HepG2 (cell line): ENCODE results near the gene PRSS22. TPM values are rescaled to one million over a fixed set of nuclear protein-coding genes. Genes with fewer than 3 reads are reported as not detected.

Experiments used
- HDAC1 ChIP-seq: sonication (generic); formaldehyde crosslinking; IDR thresholded peaks from 2 replicates; pipeline ENCODE4 v1.5.1; 2020; ENCODE audit warnings: mild to moderate bottlenecking, missing genetic modification reagents
- RARG ChIP-seq: sonication (generic); formaldehyde crosslinking; IDR thresholded peaks from 2 replicates; pipeline ENCODE4 v1.4.0; 2020; ENCODE audit warnings: low read depth, mild to moderate bottlenecking, missing genetic modification reagents
- TARDBP ChIP-seq: sonication (generic); formaldehyde crosslinking; IDR thresholded peaks from 2 replicates; pipeline ENCODE4 v1.8.0; 2022; ENCODE audit warnings: mild to moderate bottlenecking, missing genetic modification reagents
- YY1 ChIP-seq: IDR thresholded peaks from 2 replicates; pipeline ENCODE4 v1.6.1; 2011; ENCODE audit warnings: low read length, low read depth, moderate library complexity, mild to moderate bottlenecking; ENCODE audit not compliant: insufficient read depth, insufficient replicate concordance
- ZKSCAN8 ChIP-seq: IDR thresholded peaks from 2 replicates; pipeline ENCODE4 v1.6.1; 2016; ENCODE audit warnings: borderline replicate concordance, missing genetic modification reagents, missing compliant biosample characterization
- ZNF274 ChIP-seq: sonication (generic); formaldehyde crosslinking; IDR thresholded peaks from 2 replicates; pipeline ENCODE4 v1.5.1; 2020; ENCODE audit warnings: mild to moderate bottlenecking, missing genetic modification reagents
- ZNF543 ChIP-seq: sonication (generic); formaldehyde crosslinking; IDR thresholded peaks from 2 replicates; pipeline ENCODE4 v1.4.0; 2020; ENCODE audit warnings: mild to moderate bottlenecking, missing genetic modification reagents
- ZNF713 ChIP-seq: sonication (generic); formaldehyde crosslinking; IDR thresholded peaks from 2 replicates; pipeline ENCODE4 v1.4.0; 2020; ENCODE audit warnings: mild to moderate bottlenecking, missing genetic modification reagents
- ZNF790 ChIP-seq: sonication (generic); formaldehyde crosslinking; IDR thresholded peaks from 2 replicates; pipeline ENCODE4 v1.8.0; 2022; ENCODE audit warnings: missing genetic modification reagents, mild to moderate bottlenecking, borderline replicate concordance
- polyA plus RNA-seq, 8 experiments: library from polyadenylated mRNA; depleted of rRNA in 3 of 8; stranded (reverse) in 7 of 8; unstranded in 1 of 8; fragments of >200 nt; fragmentation: Illumina TruSeq in 4 of 8; extraction: Trizol in 4 of 8; gene quantifications; 2 replicates each; pipeline versions ENCODE4 v1.2.1 to v1.2.3, GENCODE V29; 2011 to 2016; ENCODE audit warnings: low read depth in 4 of 8, missing spikeins in 1 of 8, mixed read lengths in 1 of 8; ENCODE audit not compliant: insufficient read depth in 1 of 8
- total RNA-seq, 5 experiments: library from RNA; depleted of rRNA; stranded (reverse); fragments of >200 nt; fragmentation: Illumina TruSeq; extraction: Trizol; gene quantifications; 2 replicates each; pipeline ENCODE4 v1.2.3, GENCODE V29; 2016; ENCODE audit warnings: low read depth in 1 of 5
- TF ChIP-seq, protein P1 (sequence below): IDR thresholded peaks from 2 replicates; pipeline ENCODE4 v1.6.1; 2016; ENCODE audit warnings: mild to moderate bottlenecking, missing biosample characterization, missing genetic modification reagents
- TF ChIP-seq, protein P2 (sequence below), 2 experiments: fragments of 450-650 bp in 1 of 2; sonication (generic) in 1 of 2; formaldehyde crosslinking in 1 of 2; IDR thresholded peaks; 2 replicates each; pipeline versions ENCODE4 v1.6.1 to v1.8.0; 2016 to 2022; ENCODE audit warnings: antibody characterized with exemption in 1 of 2, mild to moderate bottlenecking in 1 of 2, missing genetic modification reagents in 1 of 2
- TF ChIP-seq, protein P3 (sequence below): IDR thresholded peaks from 2 replicates; pipeline ENCODE4 v1.6.1; 2016; ENCODE audit warnings: mild to moderate bottlenecking

PRSS22 gene
- total and polyA plus RNA-seq, 2 of the 13 experiments (the other 11 are each of a cell fraction or from before 2014, with no cell fraction given): 0.24 to 0.32 TPM

DNA sequence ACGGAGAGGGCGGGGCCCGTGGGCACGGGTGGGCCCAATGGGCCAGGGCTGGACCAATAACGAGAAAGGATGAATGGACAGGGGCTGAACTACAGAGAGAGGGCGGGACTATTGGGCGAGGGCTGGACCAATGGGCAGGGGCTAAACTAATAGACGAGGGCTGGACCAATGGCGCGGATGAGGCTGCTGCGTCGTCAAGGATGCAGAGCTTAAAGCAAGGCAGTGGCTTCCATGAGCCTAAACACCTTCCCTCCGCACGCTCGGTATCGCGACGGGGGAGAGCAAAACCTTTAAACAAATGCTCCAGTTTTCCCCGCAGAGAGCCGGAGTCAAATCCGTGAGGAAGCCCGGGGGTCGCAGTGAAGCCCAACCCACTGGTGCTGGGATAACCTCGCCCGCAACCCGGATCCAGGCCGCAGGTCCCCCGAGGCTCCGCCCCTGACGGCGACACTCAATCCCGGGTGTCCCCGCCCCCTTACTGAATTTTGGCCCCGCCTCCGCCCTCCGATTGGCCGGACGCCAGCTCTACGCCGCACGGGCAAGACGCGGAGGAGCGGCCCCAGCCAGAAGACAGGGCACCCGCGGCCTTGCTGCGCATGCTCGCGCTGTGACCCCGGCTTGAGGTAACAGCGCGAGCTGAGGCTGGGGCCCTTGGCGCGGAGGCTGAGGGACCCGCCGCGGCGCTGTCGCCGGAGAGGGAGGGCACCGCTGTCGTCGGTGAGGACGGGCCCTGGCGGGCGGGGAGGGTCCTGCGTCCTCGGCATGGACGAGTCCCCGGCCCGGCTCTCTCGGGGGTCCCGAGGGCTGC is 24.9 kb upstream of the PRSS22 start, which contains the start of gene FLYWCH2 (continued):
- peak; percentile 12 for TF ChIP-seq YY1
- peak; percentile 66; the same call in 1 of the 2 replicates for TF ChIP-seq ZNF790 (CRISPR knock-in tag)
- TF ChIP-seq, protein P1, sequence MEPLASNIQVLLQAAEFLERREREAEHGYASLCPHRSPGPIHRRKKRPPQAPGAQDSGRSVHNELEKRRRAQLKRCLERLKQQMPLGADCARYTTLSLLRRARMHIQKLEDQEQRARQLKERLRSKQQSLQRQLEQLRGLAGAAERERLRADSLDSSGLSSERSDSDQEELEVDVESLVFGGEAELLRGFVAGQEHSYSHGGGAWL (CRISPR knock-in tag): peak; percentile 90
- TF ChIP-seq ZNF713 (CRISPR knock-in tag): 0 out of 2 replicates have a peak, but pooled peaks have one; percentile 69
- TF ChIP-seq ZNF274: peak; percentile 83; the same call in 1 of the 2 replicates
- TF ChIP-seq, protein P2, sequence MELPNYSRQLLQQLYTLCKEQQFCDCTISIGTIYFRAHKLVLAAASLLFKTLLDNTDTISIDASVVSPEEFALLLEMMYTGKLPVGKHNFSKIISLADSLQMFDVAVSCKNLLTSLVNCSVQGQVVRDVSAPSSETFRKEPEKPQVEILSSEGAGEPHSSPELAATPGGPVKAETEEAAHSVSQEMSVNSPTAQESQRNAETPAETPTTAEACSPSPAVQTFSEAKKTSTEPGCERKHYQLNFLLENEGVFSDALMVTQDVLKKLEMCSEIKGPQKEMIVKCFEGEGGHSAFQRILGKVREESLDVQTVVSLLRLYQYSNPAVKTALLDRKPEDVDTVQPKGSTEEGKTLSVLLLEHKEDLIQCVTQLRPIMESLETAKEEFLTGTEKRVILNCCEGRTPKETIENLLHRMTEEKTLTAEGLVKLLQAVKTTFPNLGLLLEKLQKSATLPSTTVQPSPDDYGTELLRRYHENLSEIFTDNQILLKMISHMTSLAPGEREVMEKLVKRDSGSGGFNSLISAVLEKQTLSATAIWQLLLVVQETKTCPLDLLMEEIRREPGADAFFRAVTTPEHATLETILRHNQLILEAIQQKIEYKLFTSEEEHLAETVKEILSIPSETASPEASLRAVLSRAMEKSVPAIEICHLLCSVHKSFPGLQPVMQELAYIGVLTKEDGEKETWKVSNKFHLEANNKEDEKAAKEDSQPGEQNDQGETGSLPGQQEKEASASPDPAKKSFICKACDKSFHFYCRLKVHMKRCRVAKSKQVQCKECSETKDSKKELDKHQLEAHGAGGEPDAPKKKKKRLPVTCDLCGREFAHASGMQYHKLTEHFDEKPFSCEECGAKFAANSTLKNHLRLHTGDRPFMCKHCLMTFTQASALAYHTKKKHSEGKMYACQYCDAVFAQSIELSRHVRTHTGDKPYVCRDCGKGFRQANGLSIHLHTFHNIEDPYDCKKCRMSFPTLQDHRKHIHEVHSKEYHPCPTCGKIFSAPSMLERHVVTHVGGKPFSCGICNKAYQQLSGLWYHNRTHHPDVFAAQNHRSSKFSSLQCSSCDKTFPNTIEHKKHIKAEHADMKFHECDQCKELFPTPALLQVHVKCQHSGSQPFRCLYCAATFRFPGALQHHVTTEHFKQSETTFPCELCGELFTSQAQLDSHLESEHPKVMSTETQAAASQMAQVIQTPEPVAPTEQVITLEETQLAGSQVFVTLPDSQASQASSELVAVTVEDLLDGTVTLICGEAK (IDR thresholded peaks at IDR 0.05): no peak
- TF ChIP-seq, protein P2 (CRISPR knock-in tag; IDR thresholded peaks at IDR 0.05): peak; percentile 49; the same call in 1 of the 2 replicates
- peak; percentile 89; the same call in 1 of the 2 replicates for TF ChIP-seq ZNF543 (CRISPR knock-in tag)
- peak; percentile 48; the same call in 1 of the 2 replicates for TF ChIP-seq TARDBP (CRISPR knock-in tag)
- TF ChIP-seq, protein P3, sequence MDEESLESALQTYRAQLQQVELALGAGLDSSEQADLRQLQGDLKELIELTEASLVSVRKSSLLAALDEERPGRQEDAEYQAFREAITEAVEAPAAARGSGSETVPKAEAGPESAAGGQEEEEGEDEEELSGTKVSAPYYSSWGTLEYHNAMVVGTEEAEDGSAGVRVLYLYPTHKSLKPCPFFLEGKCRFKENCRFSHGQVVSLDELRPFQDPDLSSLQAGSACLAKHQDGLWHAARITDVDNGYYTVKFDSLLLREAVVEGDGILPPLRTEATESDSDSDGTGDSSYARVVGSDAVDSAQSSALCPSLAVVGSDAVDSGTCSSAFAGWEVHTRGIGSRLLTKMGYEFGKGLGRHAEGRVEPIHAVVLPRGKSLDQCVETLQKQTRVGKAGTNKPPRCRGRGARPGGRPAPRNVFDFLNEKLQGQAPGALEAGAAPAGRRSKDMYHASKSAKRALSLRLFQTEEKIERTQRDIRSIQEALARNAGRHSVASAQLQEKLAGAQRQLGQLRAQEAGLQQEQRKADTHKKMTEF (CRISPR knock-in tag): peak; percentile 88
- peak; percentile 80; the same call in 1 of the 2 replicates for TF ChIP-seq RARG (CRISPR knock-in tag)
- TF ChIP-seq ZKSCAN8 (CRISPR knock-in tag): no peak
- TF ChIP-seq HDAC1 (CRISPR knock-in tag): peak; percentile 64
